Measurements from ENCODE around the gene CSMD2.
"Not testable (repeated sequence)": the region's sequence is repeated elsewhere in the genome, so short reads cannot be mapped to it uniquely, and the experiment has no call there.

The CSMD2 gene

GRCh38 chr1:34108269-34108668 is 56.8 kb downstream of the CSMD2 start:
- DNase-seq: no peak

GRCh38 chr1:34101151-34101550 is 63.9 kb downstream of the CSMD2 start:
- DNase-seq: no peak

GRCh38 chr1:34100332-34100731 is 64.7 kb downstream of the CSMD2 start:
- no peak for DNase-seq

- not testable (repeated sequence) for DNase-seq
Measured at GRCh38 chr1:34092399-34092798, 72.6 kb downstream of the CSMD2 start.

- no peak for DNase-seq
Measured at GRCh38 chr1:34089731-34090130, 75.3 kb downstream of the CSMD2 start.

- DNase-seq: peak; percentile 4
Measured at GRCh38 chr1:34087986-34088385, 77.0 kb downstream of the CSMD2 start.

- DNase-seq: no peak
Measured at GRCh38 chr1:34086561-34086960, 78.5 kb downstream of the CSMD2 start.

- DNase-seq: no peak
Measured at GRCh38 chr1:34083974-34084373, 81.1 kb downstream of the CSMD2 start.

- DNase-seq: not testable (repeated sequence)
Measured at GRCh38 chr1:34082085-34082670, 82.9 kb downstream of the CSMD2 start.

GRCh38 chr1:34078383-34078782 is 86.6 kb downstream of the CSMD2 start:
- DNase-seq: no peak

GRCh38 chr1:34075576-34075975 is 89.5 kb downstream of the CSMD2 start:
- no peak for DNase-seq

GRCh38 chr1:34073028-34073695 is 91.9 kb downstream of the CSMD2 start:
- DNase-seq: no peak

GRCh38 chr1:34070201-34070836 is 94.7 kb downstream of the CSMD2 start:
- no peak for DNase-seq

- DNase-seq: no peak
Measured at GRCh38 chr1:34066981-34067603, 97.9 kb downstream of the CSMD2 start.

GRCh38 chr1:34066166-34066565 is 98.9 kb downstream of the CSMD2 start:
- DNase-seq: no peak

GRCh38 chr1:34065498-34065897 is 99.5 kb downstream of the CSMD2 start:
- no peak for DNase-seq

GRCh38 chr1:34060901-34061415 is 104.1 kb downstream of the CSMD2 start:
- DNase-seq: no peak

GRCh38 chr1:34060187-34060730 is 104.8 kb downstream of the CSMD2 start:
- no peak for DNase-seq

- DNase-seq: peak; percentile 51
Measured at GRCh38 chr1:34057347-34058130, 107.5 kb downstream of the CSMD2 start.

- no peak for DNase-seq
Measured at GRCh38 chr1:34055818-34056217, 109.2 kb downstream of the CSMD2 start.

- DNase-seq: peak; percentile 10
Measured at GRCh38 chr1:34054920-34055319, 110.1 kb downstream of the CSMD2 start.

- DNase-seq: no peak
Measured at GRCh38 chr1:34053660-34054059, 111.4 kb downstream of the CSMD2 start.

- no peak for DNase-seq
Measured at GRCh38 chr1:34052565-34052964, 112.5 kb downstream of the CSMD2 start.

All from NCI-H1105 treated with DMSO at 0.1 percent for 48 hours (cell line).